Activated naive CD4-positive, alpha-beta T cell treated with anti-CD3 and anti-CD28 coated beads for 36 hours (primary cell): Measurements from ENCODE around the gene MDN1. TPM values are rescaled to one million over a fixed set of nuclear protein-coding genes. Genes with fewer than 3 reads are reported as not detected.
"Not testable (repeated sequence)": the region's sequence is repeated elsewhere in the genome, so short reads cannot be mapped to it uniquely, and the experiment has no call there.

Source experiments
- CTCF ChIA-PET: fragments of 350-600 bp; sonication (Branson Sonifier 250); formaldehyde crosslinking; loops from one replicate; lab custom pipeline; 2021; ENCODE audit warnings: antibody characterized with exemption; lab: Charles Lee
- DNase-seq: peaks from one replicate; pipeline ENCODE4 v3.0.0-alpha.2; 2020
- H3K27ac Mint-ChIP-seq: one replicate; pipeline ENCODE4 v1.8.0; 2021; ENCODE audit warnings: mild to moderate bottlenecking, mixed read lengths
- H3K27me3 Mint-ChIP-seq: one replicate; pipeline ENCODE4 v1.8.0; 2021; ENCODE audit warnings: low read depth, mixed read lengths
- H3K36me3 Mint-ChIP-seq: one replicate; pipeline ENCODE4 v1.8.0; 2021; ENCODE audit warnings: low read depth, mixed read lengths
- H3K4me1 Mint-ChIP-seq: one replicate; pipeline ENCODE4 v1.8.0; 2021; ENCODE audit warnings: low read depth, mixed read lengths
- H3K4me3 Mint-ChIP-seq: one replicate; pipeline ENCODE4 v1.8.0; 2021; ENCODE audit warnings: mild to moderate bottlenecking, moderate library complexity, mixed read lengths
- H3K9me3 Mint-ChIP-seq: one replicate; pipeline ENCODE4 v1.8.0; 2021; ENCODE audit warnings: mixed read lengths
- intact Hi-C: fragments of 100-400 bp; cut with micrococcal nuclease; formaldehyde crosslinking; loops from one replicate; pipeline ENCODE4 v1.15.1; 2023
- total RNA-seq, 2 experiments: library from RNA; stranded (reverse); gene quantifications; one replicate each; pipeline ENCODE4 v1.2.3, GENCODE V29; 2021

The MDN1 gene
- total RNA-seq, 2 experiments from 2014 or later = 42.1 to 52.1 TPM

- no peak for DNase-seq
- CTCF ChIA-PET = interaction anchor here (0.9 to 1.2 kb wide), 2 partner anchors 29 to 229 kb away, joined by 3 read pairs; no protein-coding TSS in a partner anchor
- Mint-ChIP-seq H3K4me1 (no peaks in the 10 kb centered on the region), H3K4me3 (no peak overlapping the region), H3K36me3 (peaks cover 37% of the 10 kb centered on the region), H3K27ac (no peak overlapping the region), H3K27me3 (no peaks in the 10 kb centered on the region), H3K9me3 (no peaks in the 10 kb centered on the region)
- intact Hi-C loops = no loop called here
Observed at GRCh38 chr6:89661559-89661958, 158.0 kb downstream of the MDN1 start.

- H3K36me3 Mint-ChIP-seq = peaks cover 38% of the 10 kb centered on the region
- intact Hi-C loops = no loop called here
- CTCF ChIA-PET = interaction anchor here (1.2 kb wide), 1 partner anchor 229 kb away, joined by 3 read pairs; no protein-coding TSS in a partner anchor
- DNase-seq = no peak
- no peak overlapping the region for H3K27ac Mint-ChIP-seq
- H3K4me3 Mint-ChIP-seq = no peak overlapping the region
- no peaks in the 10 kb centered on the region for H3K27me3 Mint-ChIP-seq
- H3K4me1 Mint-ChIP-seq = no peaks in the 10 kb centered on the region
- no peaks in the 10 kb centered on the region for H3K9me3 Mint-ChIP-seq
Observed at GRCh38 chr6:89660981-89661380, 158.6 kb downstream of the MDN1 start.

GRCh38 chr6:89657445-89658158 lies 162.0 kb downstream of the MDN1 start:
- Mint-ChIP-seq H3K27ac (no peak overlapping the region), H3K36me3 (peaks cover 29% of the 10 kb centered on the region), H3K4me1 (no peaks in the 10 kb centered on the region), H3K9me3 (no peaks in the 10 kb centered on the region), H3K27me3 (no peaks in the 10 kb centered on the region), H3K4me3 (no peak overlapping the region)
- DNase-seq = no peak
- intact Hi-C loops = no loop called here
- CTCF ChIA-PET = no interaction called here

GRCh38 chr6:89655122-89655521 lies 164.5 kb downstream of the MDN1 start:
- peaks cover 39% of the 10 kb centered on the region for H3K36me3 Mint-ChIP-seq
- H3K4me1 Mint-ChIP-seq = no peaks in the 10 kb centered on the region
- no peaks in the 10 kb centered on the region for H3K9me3 Mint-ChIP-seq
- no peaks in the 10 kb centered on the region for H3K27me3 Mint-ChIP-seq
- no peak overlapping the region for H3K27ac Mint-ChIP-seq
- CTCF ChIA-PET = no interaction called here
- H3K4me3 Mint-ChIP-seq = no peak overlapping the region
- intact Hi-C loops = no loop called here
- no peak for DNase-seq

- H3K36me3 Mint-ChIP-seq = peaks cover 27% of the 10 kb centered on the region
- no peaks in the 10 kb centered on the region for H3K4me1 Mint-ChIP-seq
- no peaks in the 10 kb centered on the region for H3K27me3 Mint-ChIP-seq
- DNase-seq = no peak
- intact Hi-C loops = no loop called here
- no peak overlapping the region for H3K27ac Mint-ChIP-seq
- H3K9me3 Mint-ChIP-seq = no peaks in the 10 kb centered on the region
- H3K4me3 Mint-ChIP-seq = no peak overlapping the region
- CTCF ChIA-PET = interaction anchor here (0.7 kb wide), 1 partner anchor 310 kb away, joined by 3 read pairs; no protein-coding TSS in a partner anchor
Observed at GRCh38 chr6:89650579-89650978, 169.0 kb downstream of the MDN1 start.

GRCh38 chr6:89649682-89650081 lies 169.9 kb downstream of the MDN1 start:
- no peaks in the 10 kb centered on the region for H3K9me3 Mint-ChIP-seq
- DNase-seq = no peak
- no peak overlapping the region for H3K27ac Mint-ChIP-seq
- H3K36me3 Mint-ChIP-seq = peaks cover 30% of the 10 kb centered on the region
- H3K4me3 Mint-ChIP-seq = no peak overlapping the region
- CTCF ChIA-PET = interaction anchor here (0.7 kb wide), 1 partner anchor 92 kb away, joined by 4 read pairs; no protein-coding TSS in a partner anchor
- H3K27me3 Mint-ChIP-seq = no peaks in the 10 kb centered on the region
- H3K4me1 Mint-ChIP-seq = peaks cover 3% of the 10 kb centered on the region
- intact Hi-C loops = no loop called here

GRCh38 chr6:89644864-89645263 lies 174.7 kb downstream of the MDN1 start:
- Mint-ChIP-seq H3K27me3 (no peaks in the 10 kb centered on the region), H3K4me1 (peaks cover 4% of the 10 kb centered on the region), H3K4me3 (no peak overlapping the region), H3K27ac (no peak overlapping the region), H3K9me3 (no peaks in the 10 kb centered on the region), H3K36me3 (peaks cover 27% of the 10 kb centered on the region)
- intact Hi-C loops = no loop called here
- CTCF ChIA-PET = interaction anchor here (0.7 kb wide), 1 partner anchor 868 kb away, joined by 3 read pairs; no protein-coding TSS in a partner anchor
- DNase-seq = no peak

GRCh38 chr6:89643406-89643805 lies 176.2 kb downstream of the MDN1 start:
- Mint-ChIP-seq H3K36me3 (peaks cover 26% of the 10 kb centered on the region), H3K27ac (no peak overlapping the region)
- CTCF ChIA-PET = no interaction called here

GRCh38 chr6:89642956-89643355 lies 176.6 kb downstream of the MDN1 start:
- H3K27me3 Mint-ChIP-seq = no peaks in the 10 kb centered on the region
- CTCF ChIA-PET = no interaction called here
- no peak for DNase-seq
- peaks cover 17% of the 10 kb centered on the region for H3K4me1 Mint-ChIP-seq
- H3K36me3 Mint-ChIP-seq = peaks cover 28% of the 10 kb centered on the region
- H3K4me3 Mint-ChIP-seq = no peak overlapping the region
- intact Hi-C loops = no loop called here
- no peaks in the 10 kb centered on the region for H3K9me3 Mint-ChIP-seq
- no peak overlapping the region for H3K27ac Mint-ChIP-seq

More at GRCh38 chr6:89643406-89643805, 176.2 kb downstream of the MDN1 start:
- H3K4me3 Mint-ChIP-seq = no peak overlapping the region
- intact Hi-C loops = no loop called here
- no peak for DNase-seq
- H3K9me3 Mint-ChIP-seq = no peaks in the 10 kb centered on the region
- no peaks in the 10 kb centered on the region for H3K27me3 Mint-ChIP-seq
- H3K4me1 Mint-ChIP-seq = peaks cover 14% of the 10 kb centered on the region

- CTCF ChIA-PET, intact Hi-C loops, H3K4me3 Mint-ChIP-seq, H3K27me3 Mint-ChIP-seq, DNase-seq, H3K27ac Mint-ChIP-seq, H3K9me3 Mint-ChIP-seq: not testable (repeated sequence)
- Mint-ChIP-seq H3K36me3 (peaks cover 25% of the 10 kb centered on the region), H3K4me1 (peaks cover 27% of the 10 kb centered on the region)
Observed at GRCh38 chr6:89641581-89641980, 178.0 kb downstream of the MDN1 start.

GRCh38 chr6:89640804-89641203 lies 178.8 kb downstream of the MDN1 start:
- intact Hi-C loops = no loop called here
- CTCF ChIA-PET = no interaction called here

GRCh38 chr6:89638320-89639195 lies 181.0 kb downstream of the MDN1 start, which contains the start of gene LYRM2:
Gene LYRM2, minus strand, starts transcription at chr6:89638747. Its CDS starts 31 bp downstream, at chr6:89638716.
- CTCF ChIA-PET = interaction anchor here (0.5 to 2.0 kb wide), 8 partner anchors 21 to 1941 kb away, joined by 3 to 9 read pairs (median 3); partner anchors contain the start of gene ANKRD6
- Mint-ChIP-seq H3K4me1 (peaks cover 28% of the 10 kb centered on the region), H3K27ac (peak within 1 kb of the TSS; percentile 96), H3K36me3 (peaks cover 33% of the 10 kb centered on the region), H3K9me3 (no peaks in the 10 kb centered on the region), H3K4me3 (peak within 1 kb of the TSS; percentile 83), H3K27me3 (no peaks in the 10 kb centered on the region)
- intact Hi-C loops = loop anchor here (1.0 to 5.0 kb wide), 12 partner anchors 42 to 949 kb away; partner anchors contain the start of genes ANKRD6, CASP8AP2, MAP3K7 and MDN1
- DNase-seq = peak; percentile 95

More at GRCh38 chr6:89640804-89641203, 178.8 kb downstream of the MDN1 start:
- Mint-ChIP-seq H3K4me3 (no peak overlapping the region), H3K27me3 (no peaks in the 10 kb centered on the region), H3K27ac (no peak overlapping the region), H3K4me1 (peaks cover 30% of the 10 kb centered on the region), H3K9me3 (no peaks in the 10 kb centered on the region), H3K36me3 (peaks cover 32% of the 10 kb centered on the region)
- no peak for DNase-seq
